ENCODE measurements around the gene EREG. TPM values are rescaled to one million over a fixed set of nuclear protein-coding genes. Genes with fewer than 3 reads are reported as not detected.
A peak's percentile ranks its signal among the peaks of the same experiment; 100 is the strongest.

The EREG gene
- total RNA-seq, 3 donors from 2014 or later: 0.80 to 7.6 (median 3.3) TPM

- intact Hi-C loops (cut with DNase I; ENCODE audit: low total_unique reads): no loop called here
- no peak overlapping the region for H3K4me3 ChIP-seq
- H3K27ac ChIP-seq: no peak overlapping the region
- H3K4me1 ChIP-seq: no peaks in the 10 kb centered on the region
- no peak for DNase-seq (ENCODE audit: low spot score in 2 of 2)
- no peaks in the 10 kb centered on the region for H3K36me3 ChIP-seq
- no peak for TF ChIP-seq POLR2AphosphoS5 (IDR thresholded peaks at IDR 0.05)
- TF ChIP-seq CTCF (IDR thresholded peaks at IDR 0.05): no peak
- no peak for TF ChIP-seq POLR2A (IDR thresholded peaks at IDR 0.05)
- H3K27me3 ChIP-seq: peaks cover 0 to 6% of the 10 kb centered on the region in 2 donors
- H3K9me3 ChIP-seq: no peaks in the 10 kb centered on the region
Observed at GRCh38 chr4:74362347-74362746, 2.6 kb upstream of the EREG start.

- Histone ChIP-seq H3K4me3 (peak overlapping the region in 1 of 3 donors; percentile 67), H3K27me3 (peaks cover 0 to 6% of the 10 kb centered on the region in 2 donors), H3K4me1 (no peaks in the 10 kb centered on the region)
Observed at GRCh38 chr4:74364256-74364651, 691 bp upstream of the EREG start.

GRCh38 chr4:74365761-74366160 is 816 bp downstream of the EREG start:
- Histone ChIP-seq H3K4me1 (no peaks in the 10 kb centered on the region), H3K27me3 (peaks cover 0 to 6% of the 10 kb centered on the region in 2 donors), H3K36me3 (no peaks in the 10 kb centered on the region), H3K9me3 (no peaks in the 10 kb centered on the region), H3K4me3 (peak overlapping the region in 2 of 3 donors; percentile 44 to 67), H3K27ac (no peak overlapping the region)
- TF ChIP-seq CTCF (IDR thresholded peaks at IDR 0.05) (no peak), POLR2AphosphoS5 (IDR thresholded peaks at IDR 0.05) (no peak), POLR2A (IDR thresholded peaks at IDR 0.05) (no peak)
- no peak for DNase-seq (ENCODE audit: low spot score in 2 of 2)
- intact Hi-C loops (cut with DNase I; ENCODE audit: low total_unique reads): no loop called here

More at GRCh38 chr4:74364256-74364651, 691 bp upstream of the EREG start:
- intact Hi-C loops (cut with DNase I; ENCODE audit: low total_unique reads): no loop called here
- H3K27ac ChIP-seq: peak overlapping the region in 1 of 2 donors; percentile 60
- DNase-seq (ENCODE audit: low spot score in 2 of 2): no peak
- TF ChIP-seq POLR2A (IDR thresholded peaks at IDR 0.05): no peak
- H3K9me3 ChIP-seq: no peaks in the 10 kb centered on the region
- no peaks in the 10 kb centered on the region for H3K36me3 ChIP-seq

- Histone ChIP-seq H3K36me3 (no peaks in the 10 kb centered on the region), H3K4me1 (no peaks in the 10 kb centered on the region), H3K27me3 (peaks cover 0 to 6% of the 10 kb centered on the region in 2 donors), H3K9me3 (no peaks in the 10 kb centered on the region), H3K27ac (no peak overlapping the region), H3K4me3 (no peak overlapping the region)
- DNase-seq (ENCODE audit: low spot score in 2 of 2): no peak
- intact Hi-C loops (cut with DNase I; ENCODE audit: low total_unique reads): no loop called here
- no peak for TF ChIP-seq POLR2AphosphoS5 (IDR thresholded peaks at IDR 0.05)
Observed at GRCh38 chr4:74366367-74366911, 1.5 kb downstream of the EREG start.

- no peak for DNase-seq (ENCODE audit: low spot score in 2 of 2)
- H3K9me3 ChIP-seq: no peaks in the 10 kb centered on the region
- TF ChIP-seq POLR2AphosphoS5 (IDR thresholded peaks at IDR 0.05) (no peak), CTCF (IDR thresholded peaks at IDR 0.05) (no peak), POLR2A (IDR thresholded peaks at IDR 0.05) (no peak)
- no peak overlapping the region for H3K27ac ChIP-seq
- no peaks in the 10 kb centered on the region for H3K4me1 ChIP-seq
- intact Hi-C loops (cut with DNase I; ENCODE audit: low total_unique reads): no loop called here
- no peak overlapping the region for H3K4me3 ChIP-seq
- H3K27me3 ChIP-seq: peaks cover 0 to 6% of the 10 kb centered on the region in 2 donors
- H3K36me3 ChIP-seq: no peaks in the 10 kb centered on the region
Observed at GRCh38 chr4:74367656-74368290, 2.8 kb downstream of the EREG start.

GRCh38 chr4:74368596-74368995 is 3.7 kb downstream of the EREG start:
- no peak overlapping the region for H3K27ac ChIP-seq
- H3K27me3 ChIP-seq: peaks cover 0 to 6% of the 10 kb centered on the region in 2 donors
- DNase-seq (ENCODE audit: low spot score in 2 of 2): no peak
- no peaks in the 10 kb centered on the region for H3K4me1 ChIP-seq
- H3K4me3 ChIP-seq: no peak overlapping the region
- intact Hi-C loops (cut with DNase I; ENCODE audit: low total_unique reads): no loop called here
- TF ChIP-seq POLR2A (IDR thresholded peaks at IDR 0.05) (no peak), CTCF (IDR thresholded peaks at IDR 0.05) (no peak), POLR2AphosphoS5 (IDR thresholded peaks at IDR 0.05) (no peak)
- no peaks in the 10 kb centered on the region for H3K36me3 ChIP-seq
- H3K9me3 ChIP-seq: no peaks in the 10 kb centered on the region
